PC-3 (cell line): Measurements from ENCODE around the gene IQGAP1. TPM values are rescaled to one million over a fixed set of nuclear protein-coding genes. Genes with fewer than 3 reads are reported as not detected.
A peak's percentile ranks its signal among the peaks of the same experiment; 100 is the strongest.

ENCODE experiments used
- ATAC-seq: fragments of 200-7000 bp; cut with Tn5 transposase; 2 replicates; pipeline ENCODE4 v1.9.1; 2020; ENCODE audit warnings: mild to moderate bottlenecking, moderate library complexity
- BruUV-seq: library from RNA; stranded (reverse); fragments of 400-500 nt; replicated peaks from 2 replicates; lab custom pipeline; 2021; lab: Mats Ljungman, UMichigan
- CTCF ChIA-PET: fragments of 300-600 bp; sonication (Branson Sonifier 250); formaldehyde crosslinking; loops from one replicate; lab custom pipeline; 2022; ENCODE audit warnings: antibody characterized with exemption; lab: Charles Lee
- POLR2A ChIA-PET: fragments of 300-600 bp; sonication (Branson Sonifier 250); formaldehyde crosslinking; loops from one replicate; lab custom pipeline; 2022; ENCODE audit warnings: antibody characterized with exemption; ENCODE audit not compliant: unreplicated experiment; lab: Charles Lee
- DNase-seq: peaks from one replicate; pipeline ENCODE4 v3.0.0-alpha.2; 2015
- H2AFZ ChIP-seq: fragments of 300-600 bp; sonication (generic); 2 replicates; pipeline ENCODE4 v1.6.0; 2016; ENCODE audit warnings: antibody characterized with exemption, low read length
- H3F3A ChIP-seq: fragments of 300-600 bp; sonication (generic); one replicate; pipeline ENCODE4 v1.6.0; 2017; ENCODE audit warnings: antibody characterized with exemption, low read length, control low read depth, mild to moderate bottlenecking; ENCODE audit not compliant: unreplicated experiment
- H3K27ac ChIP-seq: fragments of 300-600 bp; sonication (generic); 2 replicates; pipeline ENCODE4 v1.5.1; 2016; ENCODE audit warnings: mild to moderate bottlenecking, low read length
- H3K27me3 ChIP-seq: fragments of 300-600 bp; sonication (generic); 2 replicates; pipeline ENCODE4 v1.6.1; 2016; ENCODE audit warnings: low read length, mixed read lengths
- H3K36me3 ChIP-seq: fragments of 300-600 bp; sonication (generic); 2 replicates; pipeline ENCODE4 v1.6.1; 2016; ENCODE audit warnings: low read depth, mixed run types, low read length, mixed read lengths
- H3K4me1 ChIP-seq: fragments of 300-600 bp; sonication (generic); 2 replicates; pipeline ENCODE4 v1.5.1; 2016; ENCODE audit warnings: low read length; ENCODE audit not compliant: insufficient read depth
- H3K4me2 ChIP-seq: fragments of 300-600 bp; sonication (generic); 2 replicates; pipeline ENCODE4 v1.6.0; 2016; ENCODE audit warnings: low read length
- H3K4me3 ChIP-seq: fragments of 300-600 bp; sonication (generic); 2 replicates; pipeline ENCODE4 v1.5.1; 2016; ENCODE audit warnings: mild to moderate bottlenecking, low read length, mixed read lengths
- H3K79me2 ChIP-seq: fragments of 300-600 bp; sonication (generic); 2 replicates; pipeline ENCODE4 v1.6.1; 2017; ENCODE audit warnings: low read length, mixed read lengths
- H3K9ac ChIP-seq: fragments of 300-600 bp; sonication (generic); 2 replicates; pipeline ENCODE4 v1.6.0; 2016; ENCODE audit warnings: mild to moderate bottlenecking, low read length
- H3K9me2 ChIP-seq: fragments of 300-600 bp; sonication (generic); replicated peaks from 2 replicates; pipeline ENCODE4 v1.6.1; 2016; ENCODE audit warnings: mixed run types, low read length, mixed read lengths
- H3K9me3 ChIP-seq: fragments of 300-600 bp; sonication (generic); 2 replicates; pipeline ENCODE4 v1.6.1; 2016; ENCODE audit warnings: low read length, mixed read lengths
- H4K20me1 ChIP-seq: fragments of 300-600 bp; sonication (generic); 2 replicates; pipeline ENCODE4 v1.6.1; 2016; ENCODE audit warnings: low read length, mixed read lengths
- EZH2 ChIP-seq: fragments of 300-600 bp; sonication (generic); IDR thresholded peaks from one replicate; pipeline ENCODE4 v1.6.1; 2017; ENCODE audit warnings: antibody characterized with exemption, mild to moderate bottlenecking, low read length; ENCODE audit not compliant: unreplicated experiment
- EZH2phosphoT487 ChIP-seq: fragments of 300-600 bp; sonication (generic); IDR thresholded peaks from 2 replicates; pipeline ENCODE4 v1.6.1; 2018; ENCODE audit warnings: mild to moderate bottlenecking, antibody characterized with exemption, low read length, borderline replicate concordance
- intact Hi-C: fragments of 100-400 bp; cut with micrococcal nuclease; formaldehyde crosslinking; loops from 2 replicates; pipeline ENCODE4 v1.9.0; 2023
- total RNA-seq: library from RNA; depleted of rRNA; stranded (reverse); fragments of >200 nt; gene quantifications from 2 replicates; pipeline ENCODE4 v1.2.3, GENCODE V29; 2014
- TF ChIP-seq, protein P1 (sequence below): fragments of 300-600 bp; sonication (generic); conservative IDR thresholded peaks from 2 replicates; pipeline ENCODE4 v1.5.1; 2017; ENCODE audit warnings: antibody characterized with exemption, low read depth, mild to moderate bottlenecking, low read length

The IQGAP1 gene
- total RNA-seq, 1 experiment from 2014 or later = 139 TPM

- Histone ChIP-seq H3K36me3 (no peaks in the 10 kb centered on the region), H3K4me2 (peak overlapping the region; percentile 82), H3K27ac (peak overlapping the region; percentile 77), H3K9me3 (no peaks in the 10 kb centered on the region), H3K27me3 (no peaks in the 10 kb centered on the region), H3K79me2 (peaks cover 79% of the 10 kb centered on the region), H3F3A (peaks cover 6% of the 10 kb centered on the region), H3K4me3 (peak overlapping the region; percentile 50; the same call in 1 of the 2 replicates), H3K9ac (peak overlapping the region; percentile 23; the same call in 1 of the 2 replicates), H4K20me1 (peaks cover 9% of the 10 kb centered on the region; the same call in 1 of the 2 replicates), H3K9me2 (no peaks in the 10 kb centered on the region), H2AFZ (no peak overlapping the region), H3K4me1 (peaks cover 35% of the 10 kb centered on the region)
- CTCF ChIA-PET = interaction anchor here (0.9 kb wide), 1 partner anchor 100 kb away, joined by 4 read pairs; no protein-coding TSS in a partner anchor
- POLR2A ChIA-PET = interaction anchor here (0.5 to 0.6 kb wide), 2 partner anchors 55 to 79 kb away, joined by 3 to 4 read pairs; no protein-coding TSS in a partner anchor
- DNase-seq (no peak), ATAC-seq (no peak)
- no peak for TF ChIP-seq EZH2phosphoT487
- TF ChIP-seq EZH2 = no peak
- TF ChIP-seq, protein P1, sequence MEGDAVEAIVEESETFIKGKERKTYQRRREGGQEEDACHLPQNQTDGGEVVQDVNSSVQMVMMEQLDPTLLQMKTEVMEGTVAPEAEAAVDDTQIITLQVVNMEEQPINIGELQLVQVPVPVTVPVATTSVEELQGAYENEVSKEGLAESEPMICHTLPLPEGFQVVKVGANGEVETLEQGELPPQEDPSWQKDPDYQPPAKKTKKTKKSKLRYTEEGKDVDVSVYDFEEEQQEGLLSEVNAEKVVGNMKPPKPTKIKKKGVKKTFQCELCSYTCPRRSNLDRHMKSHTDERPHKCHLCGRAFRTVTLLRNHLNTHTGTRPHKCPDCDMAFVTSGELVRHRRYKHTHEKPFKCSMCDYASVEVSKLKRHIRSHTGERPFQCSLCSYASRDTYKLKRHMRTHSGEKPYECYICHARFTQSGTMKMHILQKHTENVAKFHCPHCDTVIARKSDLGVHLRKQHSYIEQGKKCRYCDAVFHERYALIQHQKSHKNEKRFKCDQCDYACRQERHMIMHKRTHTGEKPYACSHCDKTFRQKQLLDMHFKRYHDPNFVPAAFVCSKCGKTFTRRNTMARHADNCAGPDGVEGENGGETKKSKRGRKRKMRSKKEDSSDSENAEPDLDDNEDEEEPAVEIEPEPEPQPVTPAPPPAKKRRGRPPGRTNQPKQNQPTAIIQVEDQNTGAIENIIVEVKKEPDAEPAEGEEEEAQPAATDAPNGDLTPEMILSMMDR = no peak
- intact Hi-C loops = no loop called here
- no TSS peak for BruUV-seq
Observed at GRCh38 chr15:90420451-90420850, 32.4 kb downstream of the IQGAP1 start.

DNA sequence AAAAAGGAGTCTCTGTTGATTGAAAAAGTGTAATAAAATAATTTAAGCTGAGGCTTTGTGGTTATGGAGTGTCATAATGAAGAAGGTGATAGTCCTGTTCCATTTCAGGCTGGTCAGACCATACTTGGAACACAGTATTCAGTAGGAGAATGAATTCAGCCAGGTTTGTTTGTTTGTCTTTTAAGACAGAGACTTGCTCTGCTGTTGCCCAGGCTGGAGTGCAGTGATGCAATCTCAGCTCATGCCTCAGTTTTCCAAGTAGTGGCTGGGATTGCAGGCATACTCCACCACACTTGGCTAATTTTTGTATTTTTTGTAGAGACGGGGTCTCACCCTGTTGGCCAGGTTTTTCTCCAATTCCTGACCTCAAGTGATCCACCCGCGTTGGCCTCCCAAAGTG is 33.5 kb downstream of the IQGAP1 start:
- no peak overlapping the region for H3K9ac ChIP-seq
- H3K36me3 ChIP-seq = no peaks in the 10 kb centered on the region
- POLR2A ChIA-PET = no interaction called here
- H2AFZ ChIP-seq = no peak overlapping the region
- H3K27ac ChIP-seq = no peak overlapping the region
- TF ChIP-seq EZH2 (no peak), EZH2phosphoT487 (no peak)
- TF ChIP-seq, protein P1 = no peak
- H3K4me1 ChIP-seq = peaks cover 32% of the 10 kb centered on the region
- H3K9me3 ChIP-seq = no peaks in the 10 kb centered on the region
- ATAC-seq = no peak
- CTCF ChIA-PET = no interaction called here
- no peak overlapping the region for H3K4me3 ChIP-seq
- H3K9me2 ChIP-seq = no peaks in the 10 kb centered on the region
- BruUV-seq = no TSS peak
- no peaks in the 10 kb centered on the region for H3K27me3 ChIP-seq
- no peak for DNase-seq
- peaks cover 9% of the 10 kb centered on the region; the same call in 1 of the 2 replicates for H4K20me1 ChIP-seq
- H3K79me2 ChIP-seq = peaks cover 77% of the 10 kb centered on the region
- intact Hi-C loops = no loop called here
- no peak overlapping the region for H3K4me2 ChIP-seq
- H3F3A ChIP-seq = peaks cover 6% of the 10 kb centered on the region

GRCh38 chr15:90422043-90422442 is 34.0 kb downstream of the IQGAP1 start:
- ChIA-PET CTCF (no interaction called here), POLR2A (no interaction called here)
- H3K27ac ChIP-seq = no peak overlapping the region
- no peaks in the 10 kb centered on the region for H3K9me2 ChIP-seq
- no peaks in the 10 kb centered on the region for H3K27me3 ChIP-seq
- H3K36me3 ChIP-seq = peaks cover 1% of the 10 kb centered on the region; the same call in 1 of the 2 replicates
- TF ChIP-seq EZH2 (no peak), EZH2phosphoT487 (no peak)
- TF ChIP-seq, protein P1 = no peak
- intact Hi-C loops = no loop called here
- DNase-seq = no peak
- peaks cover 72% of the 10 kb centered on the region for H3K79me2 ChIP-seq
- peaks cover 9% of the 10 kb centered on the region; the same call in 1 of the 2 replicates for H4K20me1 ChIP-seq
- no TSS peak for BruUV-seq
- no peaks in the 10 kb centered on the region for H3K9me3 ChIP-seq
- H3K4me3 ChIP-seq = no peak overlapping the region
- peaks cover 6% of the 10 kb centered on the region for H3F3A ChIP-seq
- H3K4me2 ChIP-seq = no peak overlapping the region
- no peak overlapping the region for H2AFZ ChIP-seq
- peaks cover 32% of the 10 kb centered on the region for H3K4me1 ChIP-seq
- no peak overlapping the region for H3K9ac ChIP-seq
- ATAC-seq = no peak
